ENCODE measurements around the gene NELL1. TPM values are rescaled to one million over a fixed set of nuclear protein-coding genes. Genes with fewer than 3 reads are reported as not detected.

The NELL1 gene
- total RNA-seq, 2 donors from 2014 or later = 0.09 to 0.11 TPM

GRCh38 chr11:20917306-20917705 is 247.9 kb downstream of the NELL1 start:
- no peak overlapping the region for H3K4me3 Mint-ChIP-seq
- peaks cover 17% of the 10 kb centered on the region for H3K4me1 Mint-ChIP-seq
- no peaks in the 10 kb centered on the region for H3K36me3 ChIP-seq (ENCODE audit: control insufficient read depth, insufficient read depth, low read length)
- H3K27me3 ChIP-seq (ENCODE audit: control insufficient read depth, insufficient read depth, low read length, poor library complexity, severe bottlenecking) = no peaks in the 10 kb centered on the region
- H3K9me3 Mint-ChIP-seq = no peaks in the 10 kb centered on the region
- TF ChIP-seq, protein P1, sequence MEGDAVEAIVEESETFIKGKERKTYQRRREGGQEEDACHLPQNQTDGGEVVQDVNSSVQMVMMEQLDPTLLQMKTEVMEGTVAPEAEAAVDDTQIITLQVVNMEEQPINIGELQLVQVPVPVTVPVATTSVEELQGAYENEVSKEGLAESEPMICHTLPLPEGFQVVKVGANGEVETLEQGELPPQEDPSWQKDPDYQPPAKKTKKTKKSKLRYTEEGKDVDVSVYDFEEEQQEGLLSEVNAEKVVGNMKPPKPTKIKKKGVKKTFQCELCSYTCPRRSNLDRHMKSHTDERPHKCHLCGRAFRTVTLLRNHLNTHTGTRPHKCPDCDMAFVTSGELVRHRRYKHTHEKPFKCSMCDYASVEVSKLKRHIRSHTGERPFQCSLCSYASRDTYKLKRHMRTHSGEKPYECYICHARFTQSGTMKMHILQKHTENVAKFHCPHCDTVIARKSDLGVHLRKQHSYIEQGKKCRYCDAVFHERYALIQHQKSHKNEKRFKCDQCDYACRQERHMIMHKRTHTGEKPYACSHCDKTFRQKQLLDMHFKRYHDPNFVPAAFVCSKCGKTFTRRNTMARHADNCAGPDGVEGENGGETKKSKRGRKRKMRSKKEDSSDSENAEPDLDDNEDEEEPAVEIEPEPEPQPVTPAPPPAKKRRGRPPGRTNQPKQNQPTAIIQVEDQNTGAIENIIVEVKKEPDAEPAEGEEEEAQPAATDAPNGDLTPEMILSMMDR (conservative IDR thresholded peaks at IDR 0.05) = no peak
- H3K4me3 ChIP-seq (ENCODE audit: low read length) = no peak overlapping the region
- DNase-seq = no peak
- no peak overlapping the region for H3K27ac ChIP-seq (ENCODE audit: low read depth, low read length)
- no peaks in the 10 kb centered on the region for H3K36me3 Mint-ChIP-seq (ENCODE audit: low read depth)
- H3K4me1 ChIP-seq (ENCODE audit: control insufficient read depth, insufficient read depth, low read length) = no peaks in the 10 kb centered on the region
- H3K27ac Mint-ChIP-seq = no peak overlapping the region
- H3K9ac ChIP-seq (ENCODE audit: extremely low read depth, low read length, poor library complexity, severe bottlenecking) = no peak overlapping the region
- H3K27me3 Mint-ChIP-seq (ENCODE audit: insufficient read depth) = peaks cover 4% of the 10 kb centered on the region
- H3K9me3 ChIP-seq (ENCODE audit: control insufficient read depth, low read length) = no peaks in the 10 kb centered on the region

GRCh38 chr11:20926799-20927540 is 257.6 kb downstream of the NELL1 start:
- Histone ChIP-seq H3K27me3 (ENCODE audit: control insufficient read depth, insufficient read depth, low read length, poor library complexity, severe bottlenecking) (peaks cover under 1% of the 10 kb centered on the region), H3K27ac (ENCODE audit: low read depth, low read length) (no peak overlapping the region), H3K9me3 (ENCODE audit: control insufficient read depth, low read length) (no peaks in the 10 kb centered on the region), H3K4me1 (ENCODE audit: control insufficient read depth, insufficient read depth, low read length) (no peaks in the 10 kb centered on the region), H3K9ac (ENCODE audit: extremely low read depth, low read length, poor library complexity, severe bottlenecking) (no peak overlapping the region), H3K4me3 (ENCODE audit: low read length) (no peak overlapping the region), H3K36me3 (ENCODE audit: control insufficient read depth, insufficient read depth, low read length) (no peaks in the 10 kb centered on the region)
- no peak for DNase-seq
- Mint-ChIP-seq H3K4me3 (no peak overlapping the region), H3K27me3 (ENCODE audit: insufficient read depth) (peaks cover 4% of the 10 kb centered on the region), H3K36me3 (ENCODE audit: low read depth) (no peaks in the 10 kb centered on the region), H3K9me3 (no peaks in the 10 kb centered on the region), H3K4me1 (peaks cover 10% of the 10 kb centered on the region), H3K27ac (no peak overlapping the region)
- TF ChIP-seq, protein P1 (conservative IDR thresholded peaks at IDR 0.05) = no peak
- 87 to 97% methylated on average over 3 to 4 of the region's 4 CpGs for WGBS, 2 experiments (ENCODE audit: insufficient coverage in 1 of 2, insufficient read length in 1 of 2)

- H3K27ac Mint-ChIP-seq = no peak overlapping the region
- no peak overlapping the region for H3K27ac ChIP-seq (ENCODE audit: low read depth, low read length)
- H3K9ac ChIP-seq (ENCODE audit: extremely low read depth, low read length, poor library complexity, severe bottlenecking) = no peak overlapping the region
These were observed 261.6 kb downstream of the NELL1 start for GRCh38 chr11:20931029-20931428.

More at GRCh38 chr11:20931029-20931428, 261.6 kb downstream of the NELL1 start:
- no peaks in the 10 kb centered on the region for H3K4me1 Mint-ChIP-seq
- H3K4me3 Mint-ChIP-seq = no peak overlapping the region
- DNase-seq = no peak
- Histone ChIP-seq H3K9me3 (ENCODE audit: control insufficient read depth, low read length) (no peaks in the 10 kb centered on the region), H3K27me3 (ENCODE audit: control insufficient read depth, insufficient read depth, low read length, poor library complexity, severe bottlenecking) (peaks cover 21% of the 10 kb centered on the region), H3K4me1 (ENCODE audit: control insufficient read depth, insufficient read depth, low read length) (no peaks in the 10 kb centered on the region), H3K4me3 (ENCODE audit: low read length) (no peak overlapping the region), H3K36me3 (ENCODE audit: control insufficient read depth, insufficient read depth, low read length) (no peaks in the 10 kb centered on the region)
- peaks cover 18% of the 10 kb centered on the region for H3K27me3 Mint-ChIP-seq (ENCODE audit: insufficient read depth)
- no peaks in the 10 kb centered on the region for H3K36me3 Mint-ChIP-seq (ENCODE audit: low read depth)
- WGBS, 2 experiments (ENCODE audit: insufficient coverage in 1 of 2, insufficient read length in 1 of 2) = 91 to 95% methylated on average over 2 to 3 of the region's 3 CpGs
- TF ChIP-seq, protein P1 (conservative IDR thresholded peaks at IDR 0.05) = no peak
- no peaks in the 10 kb centered on the region for H3K9me3 Mint-ChIP-seq
